ENCODE results near the gene CNTNAP3. TPM values are rescaled to one million over a fixed set of nuclear protein-coding genes. Genes with fewer than 3 reads are reported as not detected.
"Not testable (repeated sequence)": the region's sequence is repeated elsewhere in the genome, so short reads cannot be mapped to it uniquely, and the experiment has no call there.

Gene CNTNAP3
- total and polyA plus RNA-seq, 4 donors, result 7.5 to 16.3 (median 9.7) TPM

GRCh38 chr9:39082574-39082973, 205.4 kb downstream of the CNTNAP3 start:
- DNase-seq; H3K9me3 ChIP-seq (ENCODE audit: control insufficient read depth, low read length); H3K4me3 ChIP-seq (ENCODE audit: low read length in 2 of 2); H3K27ac ChIP-seq (ENCODE audit: low read depth in 1 of 2, low read length in 2 of 2); H3K4me1 ChIP-seq (ENCODE audit: control insufficient read depth in 1 of 2, insufficient read depth in 2 of 2, low read length in 2 of 2); intact Hi-C loops (cut with DNase I); H3K27me3 ChIP-seq (ENCODE audit: control insufficient read depth in 1 of 2, insufficient read depth in 2 of 2, low read length in 1 of 2); H3K36me3 ChIP-seq (ENCODE audit: control insufficient read depth in 1 of 2, insufficient read depth in 2 of 2, low read length in 1 of 2): not testable (repeated sequence)
- peak; percentile 8 for ATAC-seq (ENCODE audit: low FRiP score)
- WGBS, 2 donors, result 80 to 85% methylated on average over 4 of the region's 4 CpGs

DNA sequence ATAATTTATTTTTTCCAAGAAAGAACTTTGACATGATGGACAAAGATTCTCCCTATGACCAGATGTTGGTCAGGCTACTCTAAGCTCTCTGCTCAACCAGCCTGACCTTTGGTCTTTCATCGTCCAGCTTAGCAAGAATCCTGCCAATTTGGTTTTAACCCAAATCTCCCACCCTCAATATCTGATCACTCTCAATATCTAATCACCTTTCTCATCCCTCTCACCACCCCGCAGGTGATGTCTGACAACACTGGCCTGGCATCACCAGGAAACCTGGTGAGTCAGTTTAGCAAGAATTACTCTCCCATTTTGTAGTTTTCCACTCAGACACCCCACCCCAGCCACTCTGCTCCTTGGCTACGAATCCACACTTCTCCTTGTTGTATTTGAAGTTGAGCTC, 207.9 kb downstream of the CNTNAP3 start:
- 75 to 86% methylated on average over 3 of the region's 3 CpGs for WGBS, 2 donors
- H3K4me1 ChIP-seq (ENCODE audit: control insufficient read depth in 1 of 2, insufficient read depth in 2 of 2, low read length in 2 of 2); H3K27ac ChIP-seq (ENCODE audit: low read depth in 1 of 2, low read length in 2 of 2); H3K27me3 ChIP-seq (ENCODE audit: control insufficient read depth in 1 of 2, insufficient read depth in 2 of 2, low read length in 1 of 2); ATAC-seq (ENCODE audit: low FRiP score); H3K36me3 ChIP-seq (ENCODE audit: control insufficient read depth in 1 of 2, insufficient read depth in 2 of 2, low read length in 1 of 2); DNase-seq; H3K4me3 ChIP-seq (ENCODE audit: low read length in 2 of 2); intact Hi-C loops (cut with DNase I); H3K9me3 ChIP-seq (ENCODE audit: control insufficient read depth, low read length): not testable (repeated sequence)

- intact Hi-C loops (cut with DNase I); H3K36me3 ChIP-seq (ENCODE audit: control insufficient read depth in 1 of 2, insufficient read depth in 2 of 2, low read length in 1 of 2); H3K9me3 ChIP-seq (ENCODE audit: control insufficient read depth, low read length); H3K4me1 ChIP-seq (ENCODE audit: control insufficient read depth in 1 of 2, insufficient read depth in 2 of 2, low read length in 2 of 2); H3K27ac ChIP-seq (ENCODE audit: low read depth in 1 of 2, low read length in 2 of 2); H3K4me3 ChIP-seq (ENCODE audit: low read length in 2 of 2); H3K27me3 ChIP-seq (ENCODE audit: control insufficient read depth in 1 of 2, insufficient read depth in 2 of 2, low read length in 1 of 2): not testable (repeated sequence)
- ATAC-seq (ENCODE audit: low FRiP score), result peak; percentile 67
- DNase-seq, result peak in 1 of 2 donors; percentile 61
- WGBS, 2 donors, result 33 to 40% methylated on average over 45 to 49 of the region's 49 CpGs
These were observed 209.2 kb downstream of the CNTNAP3 start for GRCh38 chr9:39078621-39079256.

- H3K36me3 ChIP-seq (ENCODE audit: control insufficient read depth in 1 of 2, insufficient read depth in 2 of 2, low read length in 1 of 2); H3K27me3 ChIP-seq (ENCODE audit: control insufficient read depth in 1 of 2, insufficient read depth in 2 of 2, low read length in 1 of 2); H3K4me1 ChIP-seq (ENCODE audit: control insufficient read depth in 1 of 2, insufficient read depth in 2 of 2, low read length in 2 of 2); H3K4me3 ChIP-seq (ENCODE audit: low read length in 2 of 2); H3K9me3 ChIP-seq (ENCODE audit: control insufficient read depth, low read length); DNase-seq; ATAC-seq (ENCODE audit: low FRiP score); intact Hi-C loops (cut with DNase I); H3K27ac ChIP-seq (ENCODE audit: low read depth in 1 of 2, low read length in 2 of 2): not testable (repeated sequence)
- WGBS, 2 donors, result 80 to 84% methylated on average over 7 to 8 of the region's 8 CpGs
These were observed 214.4 kb downstream of the CNTNAP3 start for GRCh38 chr9:39073537-39073936.

- peak; percentile 51 for ATAC-seq (ENCODE audit: low FRiP score)
- intact Hi-C loops (cut with DNase I), result not testable (repeated sequence)
These were observed 220.3 kb downstream of the CNTNAP3 start for GRCh38 chr9:39067683-39068082.

DNA sequence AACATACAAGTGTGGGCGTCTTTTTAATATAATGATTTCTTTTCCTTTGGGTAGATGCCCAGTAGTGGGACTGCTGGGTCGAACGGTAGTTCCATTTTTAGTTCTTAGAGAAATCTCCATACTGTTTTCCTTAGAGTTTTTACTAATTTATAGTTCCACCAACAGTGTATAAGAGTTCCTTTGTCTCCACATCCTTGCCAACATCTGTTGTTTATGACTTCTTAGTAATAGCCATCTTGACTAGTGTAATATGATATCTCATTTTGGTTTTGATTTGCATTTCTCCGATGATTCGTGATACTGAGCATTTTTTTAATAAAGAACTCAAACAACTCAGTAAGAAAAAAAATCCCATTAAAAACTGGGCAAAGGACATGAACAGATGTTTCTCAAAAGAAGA, 225.0 kb downstream of the CNTNAP3 start:
- H3K4me3 ChIP-seq (ENCODE audit: low read length in 2 of 2); DNase-seq; intact Hi-C loops (cut with DNase I); ATAC-seq (ENCODE audit: low FRiP score); H3K9me3 ChIP-seq (ENCODE audit: control insufficient read depth, low read length); H3K4me1 ChIP-seq (ENCODE audit: control insufficient read depth in 1 of 2, insufficient read depth in 2 of 2, low read length in 2 of 2); H3K36me3 ChIP-seq (ENCODE audit: control insufficient read depth in 1 of 2, insufficient read depth in 2 of 2, low read length in 1 of 2); H3K27ac ChIP-seq (ENCODE audit: low read depth in 1 of 2, low read length in 2 of 2); H3K27me3 ChIP-seq (ENCODE audit: control insufficient read depth in 1 of 2, insufficient read depth in 2 of 2, low read length in 1 of 2): not testable (repeated sequence)
- 59 to 61% methylated on average over 5 of the region's 5 CpGs for WGBS, 2 donors

More at GRCh38 chr9:39067683-39068082, 220.3 kb downstream of the CNTNAP3 start:
- not testable (repeated sequence) for DNase-seq; H3K27me3 ChIP-seq (ENCODE audit: control insufficient read depth in 1 of 2, insufficient read depth in 2 of 2, low read length in 1 of 2); H3K9me3 ChIP-seq (ENCODE audit: control insufficient read depth, low read length); H3K4me3 ChIP-seq (ENCODE audit: low read length in 2 of 2); H3K27ac ChIP-seq (ENCODE audit: low read depth in 1 of 2, low read length in 2 of 2); H3K4me1 ChIP-seq (ENCODE audit: control insufficient read depth in 1 of 2, insufficient read depth in 2 of 2, low read length in 2 of 2); H3K36me3 ChIP-seq (ENCODE audit: control insufficient read depth in 1 of 2, insufficient read depth in 2 of 2, low read length in 1 of 2)
- 88 to 89% methylated on average over 5 of the region's 5 CpGs for WGBS, 2 donors

DNA sequence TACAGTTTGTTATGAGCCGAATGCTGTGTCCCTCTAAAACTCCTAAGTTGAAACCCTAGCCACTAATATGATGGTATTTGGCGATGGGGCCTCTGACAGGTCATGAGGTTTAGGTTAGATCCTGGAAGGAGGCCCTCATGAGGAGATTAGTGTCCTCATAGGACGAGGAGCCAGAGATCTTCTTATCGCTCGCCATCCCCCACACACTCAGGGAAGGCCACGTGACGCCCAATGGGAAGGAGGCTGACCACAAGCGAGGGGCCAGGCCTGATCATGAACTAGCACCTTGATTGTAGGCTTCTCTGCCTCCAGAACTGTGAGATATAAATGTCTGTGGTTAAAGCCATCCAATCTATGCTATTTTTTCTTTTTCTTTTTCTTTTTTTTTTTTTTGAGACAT, 233.5 kb downstream of the CNTNAP3 start:
- peak; percentile 64 for ATAC-seq (ENCODE audit: low FRiP score)
- H3K27me3 ChIP-seq (ENCODE audit: control insufficient read depth in 1 of 2, insufficient read depth in 2 of 2, low read length in 1 of 2); H3K36me3 ChIP-seq (ENCODE audit: control insufficient read depth in 1 of 2, insufficient read depth in 2 of 2, low read length in 1 of 2); H3K4me3 ChIP-seq (ENCODE audit: low read length in 2 of 2); intact Hi-C loops (cut with DNase I); DNase-seq; H3K27ac ChIP-seq (ENCODE audit: low read depth in 1 of 2, low read length in 2 of 2); H3K9me3 ChIP-seq (ENCODE audit: control insufficient read depth, low read length); H3K4me1 ChIP-seq (ENCODE audit: control insufficient read depth in 1 of 2, insufficient read depth in 2 of 2, low read length in 2 of 2): not testable (repeated sequence)
- WGBS, 2 donors, result 87% methylated on average over 8 of the region's 8 CpGs

DNA sequence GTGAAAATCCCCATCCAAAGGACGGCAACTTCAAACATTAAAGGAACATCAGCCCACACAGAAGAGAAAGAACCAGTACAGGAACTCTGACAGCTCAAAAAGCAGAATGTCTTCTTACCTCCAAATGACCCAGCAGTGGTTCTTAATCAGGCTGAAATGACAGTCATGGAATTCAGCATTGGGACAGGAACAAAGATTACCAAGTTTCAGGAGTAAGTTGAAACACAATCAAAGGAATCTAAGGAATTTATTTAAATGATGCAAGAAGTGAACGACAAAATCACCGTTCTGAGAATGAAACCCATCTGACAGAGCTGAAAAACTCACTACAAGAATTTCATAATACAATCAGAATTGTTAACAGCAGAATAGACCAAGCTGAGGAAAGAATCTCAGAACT, 241.1 kb downstream of the CNTNAP3 start:
- H3K9me3 ChIP-seq (ENCODE audit: control insufficient read depth, low read length); H3K4me3 ChIP-seq (ENCODE audit: low read length in 2 of 2); H3K27me3 ChIP-seq (ENCODE audit: control insufficient read depth in 1 of 2, insufficient read depth in 2 of 2, low read length in 1 of 2); H3K27ac ChIP-seq (ENCODE audit: low read depth in 1 of 2, low read length in 2 of 2); H3K4me1 ChIP-seq (ENCODE audit: control insufficient read depth in 1 of 2, insufficient read depth in 2 of 2, low read length in 2 of 2); ATAC-seq (ENCODE audit: low FRiP score); intact Hi-C loops (cut with DNase I); H3K36me3 ChIP-seq (ENCODE audit: control insufficient read depth in 1 of 2, insufficient read depth in 2 of 2, low read length in 1 of 2); DNase-seq: not testable (repeated sequence)
- WGBS, 2 donors, result 28 to 37% methylated on average over 3 of the region's 3 CpGs

GRCh38 chr9:39042352-39042803, 245.6 kb downstream of the CNTNAP3 start:
- H3K27me3 ChIP-seq (ENCODE audit: control insufficient read depth in 1 of 2, insufficient read depth in 2 of 2, low read length in 1 of 2); H3K4me3 ChIP-seq (ENCODE audit: low read length in 2 of 2); intact Hi-C loops (cut with DNase I); H3K36me3 ChIP-seq (ENCODE audit: control insufficient read depth in 1 of 2, insufficient read depth in 2 of 2, low read length in 1 of 2); H3K4me1 ChIP-seq (ENCODE audit: control insufficient read depth in 1 of 2, insufficient read depth in 2 of 2, low read length in 2 of 2); H3K27ac ChIP-seq (ENCODE audit: low read depth in 1 of 2, low read length in 2 of 2); H3K9me3 ChIP-seq (ENCODE audit: control insufficient read depth, low read length); ATAC-seq (ENCODE audit: low FRiP score): not testable (repeated sequence)
- DNase-seq, result peak; percentile 46 to 81
- 93 to 94% methylated on average over 27 of the region's 27 CpGs for WGBS, 2 donors
